Measurements from ENCODE around the gene SERPING1.

SERPING1 gene

DNA sequence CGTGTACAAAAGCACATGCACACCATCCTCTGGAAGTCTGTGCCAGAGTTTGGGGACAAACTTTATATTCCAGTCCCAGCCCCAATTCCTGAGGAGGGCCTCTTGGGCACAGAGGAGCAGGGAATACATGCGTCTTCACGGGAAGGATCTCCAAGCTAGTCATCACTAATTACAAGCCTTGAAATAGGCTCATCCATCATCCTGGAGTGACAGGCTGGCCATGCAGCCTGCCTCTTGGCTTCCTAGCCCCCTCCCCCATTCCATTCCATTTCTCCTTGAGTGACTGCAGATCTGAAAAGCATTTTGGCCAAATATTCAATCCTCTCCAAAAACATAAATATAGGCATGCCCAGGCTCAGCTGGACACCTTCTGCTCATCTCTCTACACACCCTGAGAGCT is 24.8 kb downstream of the SERPING1 start:
- Histone ChIP-seq H3K79me2 (no peaks in the 10 kb centered on the region), H3K9ac (no peak overlapping the region), H3K9me3 (ENCODE audit: control insufficient read depth, low read length) (no peaks in the 10 kb centered on the region), H3K4me3 (ENCODE audit: low read depth, low read length) (no peak overlapping the region), H2AFZ (no peak overlapping the region), H3K36me3 (ENCODE audit: control insufficient read depth, insufficient read depth, low read length) (no peaks in the 10 kb centered on the region), H3K4me2 (ENCODE audit: low read length) (no peak overlapping the region), H3K27me3 (ENCODE audit: control insufficient read depth, insufficient read depth, low read length) (no peaks in the 10 kb centered on the region), H3K27ac (no peak overlapping the region), H3K4me1 (no peaks in the 10 kb centered on the region)
- TF ChIP-seq, protein P1, sequence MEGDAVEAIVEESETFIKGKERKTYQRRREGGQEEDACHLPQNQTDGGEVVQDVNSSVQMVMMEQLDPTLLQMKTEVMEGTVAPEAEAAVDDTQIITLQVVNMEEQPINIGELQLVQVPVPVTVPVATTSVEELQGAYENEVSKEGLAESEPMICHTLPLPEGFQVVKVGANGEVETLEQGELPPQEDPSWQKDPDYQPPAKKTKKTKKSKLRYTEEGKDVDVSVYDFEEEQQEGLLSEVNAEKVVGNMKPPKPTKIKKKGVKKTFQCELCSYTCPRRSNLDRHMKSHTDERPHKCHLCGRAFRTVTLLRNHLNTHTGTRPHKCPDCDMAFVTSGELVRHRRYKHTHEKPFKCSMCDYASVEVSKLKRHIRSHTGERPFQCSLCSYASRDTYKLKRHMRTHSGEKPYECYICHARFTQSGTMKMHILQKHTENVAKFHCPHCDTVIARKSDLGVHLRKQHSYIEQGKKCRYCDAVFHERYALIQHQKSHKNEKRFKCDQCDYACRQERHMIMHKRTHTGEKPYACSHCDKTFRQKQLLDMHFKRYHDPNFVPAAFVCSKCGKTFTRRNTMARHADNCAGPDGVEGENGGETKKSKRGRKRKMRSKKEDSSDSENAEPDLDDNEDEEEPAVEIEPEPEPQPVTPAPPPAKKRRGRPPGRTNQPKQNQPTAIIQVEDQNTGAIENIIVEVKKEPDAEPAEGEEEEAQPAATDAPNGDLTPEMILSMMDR (IDR thresholded peaks at IDR 0.05), result no peak

DNA sequence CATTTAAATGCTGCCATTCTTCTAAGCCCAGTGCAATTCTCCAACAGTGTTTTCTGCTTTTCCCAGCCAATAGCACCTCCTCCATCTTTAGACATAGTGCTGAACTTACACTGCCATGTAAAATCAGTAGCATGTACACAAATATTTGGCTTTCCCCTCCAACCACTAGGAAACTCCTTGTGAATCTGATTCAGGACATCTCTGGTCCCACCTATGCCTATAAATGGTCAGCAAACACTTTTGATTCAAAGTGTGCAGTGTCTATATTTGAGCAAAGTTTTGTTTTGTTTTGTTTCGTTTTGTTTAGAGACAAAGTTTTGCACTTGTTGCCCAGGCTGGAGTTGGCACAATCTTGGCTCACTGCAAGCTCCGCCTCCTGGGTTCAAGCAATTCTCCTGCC is 27.4 kb downstream of the SERPING1 start:
- no peaks in the 10 kb centered on the region for H3K36me3 ChIP-seq (ENCODE audit: control insufficient read depth, insufficient read depth, low read length)
- H2AFZ ChIP-seq, result no peak overlapping the region
- no peaks in the 10 kb centered on the region for H3K79me2 ChIP-seq
- H3K27ac ChIP-seq, result no peak overlapping the region
- H3K4me1 ChIP-seq, result no peaks in the 10 kb centered on the region
- TF ChIP-seq, protein P1 (IDR thresholded peaks at IDR 0.05), result no peak
- no peak overlapping the region for H3K9ac ChIP-seq
- H3K27me3 ChIP-seq (ENCODE audit: control insufficient read depth, insufficient read depth, low read length), result no peaks in the 10 kb centered on the region
- H3K9me3 ChIP-seq (ENCODE audit: control insufficient read depth, low read length), result no peaks in the 10 kb centered on the region
- H3K4me2 ChIP-seq (ENCODE audit: low read length), result no peak overlapping the region
- no peak overlapping the region for H3K4me3 ChIP-seq (ENCODE audit: low read depth, low read length)

DNA sequence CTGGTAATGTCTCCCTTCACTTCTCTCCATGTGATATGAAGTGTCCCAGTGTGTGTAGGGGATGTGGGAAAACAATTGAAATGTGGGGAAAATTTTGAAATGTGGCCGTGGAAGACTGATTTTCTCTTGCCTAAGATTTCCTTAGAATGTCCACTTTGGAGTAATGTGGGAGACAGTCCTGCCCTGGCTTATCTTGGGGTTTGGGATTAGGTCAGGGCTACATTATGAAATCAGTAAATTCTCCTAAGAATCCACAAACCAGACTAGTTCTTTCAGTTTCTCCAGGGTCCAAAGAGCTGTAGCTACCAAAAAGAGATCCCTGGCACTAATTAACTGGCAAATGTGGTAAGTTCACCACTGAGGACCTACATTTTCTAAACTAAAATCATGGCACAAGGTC is 29.4 kb downstream of the SERPING1 start:
- Histone ChIP-seq H3K4me3 (ENCODE audit: low read depth, low read length) (no peak overlapping the region), H3K9me3 (ENCODE audit: control insufficient read depth, low read length) (no peaks in the 10 kb centered on the region), H3K4me2 (ENCODE audit: low read length) (no peak overlapping the region), H3K79me2 (no peaks in the 10 kb centered on the region), H2AFZ (no peak overlapping the region), H3K36me3 (ENCODE audit: control insufficient read depth, insufficient read depth, low read length) (no peaks in the 10 kb centered on the region), H3K27me3 (ENCODE audit: control insufficient read depth, insufficient read depth, low read length) (no peaks in the 10 kb centered on the region), H3K4me1 (no peaks in the 10 kb centered on the region), H3K27ac (no peak overlapping the region), H3K9ac (no peak overlapping the region)
- TF ChIP-seq, protein P1 (IDR thresholded peaks at IDR 0.05), result no peak

DNA sequence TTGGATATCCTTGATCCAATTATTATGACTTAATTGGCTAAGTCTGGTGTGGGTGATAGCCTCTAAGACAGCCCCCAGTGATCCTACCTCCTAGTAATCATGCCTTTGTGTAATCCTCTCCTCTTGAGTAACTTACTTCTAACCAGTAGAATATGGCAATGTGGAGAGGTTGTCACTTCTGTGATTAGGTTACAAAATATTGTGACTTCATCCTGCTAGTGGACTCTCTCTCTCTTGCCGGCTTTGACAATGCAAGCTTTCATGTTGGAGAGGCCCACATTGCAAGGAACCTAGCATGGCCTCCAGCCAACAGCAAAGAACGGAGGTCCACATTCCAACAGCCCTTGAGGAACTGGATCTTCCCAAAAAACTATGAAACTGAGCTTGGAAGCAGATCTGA is 32.7 kb downstream of the SERPING1 start:
- Histone ChIP-seq H3K4me1 (no peaks in the 10 kb centered on the region), H3K36me3 (ENCODE audit: control insufficient read depth, insufficient read depth, low read length) (no peaks in the 10 kb centered on the region), H3K9me3 (ENCODE audit: control insufficient read depth, low read length) (no peaks in the 10 kb centered on the region), H3K9ac (no peak overlapping the region), H3K27ac (no peak overlapping the region), H3K79me2 (no peaks in the 10 kb centered on the region), H3K27me3 (ENCODE audit: control insufficient read depth, insufficient read depth, low read length) (no peaks in the 10 kb centered on the region), H2AFZ (no peak overlapping the region), H3K4me2 (ENCODE audit: low read length) (no peak overlapping the region), H3K4me3 (ENCODE audit: low read depth, low read length) (no peak overlapping the region)
- TF ChIP-seq, protein P1 (IDR thresholded peaks at IDR 0.05), result no peak

DNA sequence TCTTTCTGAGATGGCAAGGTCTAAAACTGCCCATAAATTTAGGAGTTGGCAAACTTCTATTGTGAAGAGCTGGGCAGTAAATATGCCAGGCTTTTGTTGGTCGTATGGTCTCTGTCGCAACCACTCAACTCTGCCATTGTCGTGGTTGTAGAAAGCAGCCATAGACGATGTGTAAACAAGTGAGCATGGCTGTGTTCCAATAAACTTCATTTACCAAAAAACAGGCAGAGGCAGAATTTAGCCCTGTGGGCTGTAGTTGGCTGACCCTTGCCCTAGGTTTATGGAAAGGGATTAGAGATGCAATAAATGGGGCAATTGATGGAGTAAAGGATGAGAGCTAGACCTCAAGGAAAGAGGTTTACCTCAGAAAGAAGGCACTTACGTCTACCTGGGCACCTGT is 34.6 kb downstream of the SERPING1 start:
- H3K9me3 ChIP-seq (ENCODE audit: control insufficient read depth, low read length), result no peaks in the 10 kb centered on the region

More for the DNA sequence above, 34.6 kb downstream of the SERPING1 start:
- TF ChIP-seq, protein P1 (IDR thresholded peaks at IDR 0.05), result no peak
- no peaks in the 10 kb centered on the region for H3K27me3 ChIP-seq (ENCODE audit: control insufficient read depth, insufficient read depth, low read length)
- no peak overlapping the region for H3K4me2 ChIP-seq (ENCODE audit: low read length)
- no peak overlapping the region for H3K9ac ChIP-seq
- no peaks in the 10 kb centered on the region for H3K4me1 ChIP-seq
- H3K79me2 ChIP-seq, result no peaks in the 10 kb centered on the region
- no peak overlapping the region for H3K4me3 ChIP-seq (ENCODE audit: low read depth, low read length)
- H3K36me3 ChIP-seq (ENCODE audit: control insufficient read depth, insufficient read depth, low read length), result no peaks in the 10 kb centered on the region
- H3K27ac ChIP-seq, result no peak overlapping the region
- no peak overlapping the region for H2AFZ ChIP-seq
